IMR-90 (cell line): Measurements from ENCODE around the gene ACTL9. TPM values are rescaled to one million over a fixed set of nuclear protein-coding genes. Genes with fewer than 3 reads are reported as not detected.

Experiments
- ATAC-seq: fragments of 200-7000 bp; cut with Tn5 transposase; 2 replicates; pipeline ENCODE4 v1.9.1; 2020; ENCODE audit warnings: low read depth, mild to moderate bottlenecking, moderate library complexity
- BruUV-seq: library from RNA; stranded (reverse); fragments of 400-500 nt; replicated peaks from 2 replicates; lab custom pipeline; 2021; lab: Mats Ljungman, UMichigan
- CTCF ChIA-PET: fragments of 300-600 bp; formaldehyde crosslinking; extraction: SDS; loops from one replicate; lab custom pipeline; 2021; ENCODE audit warnings: antibody characterized with exemption; lab: Yijun Ruan, JAX
- POLR2A ChIA-PET: fragments of 300-600 bp; sonication (Branson Sonifier 250); formaldehyde crosslinking; loops from one replicate; lab custom pipeline; 2022; ENCODE audit warnings: antibody characterized with exemption; ENCODE audit not compliant: unreplicated experiment; lab: Charles Lee
- DNase-seq: peaks from one replicate; pipeline ENCODE4 v3.0.0; 2013
- H2AFZ ChIP-seq: replicated peaks from 2 replicates; pipeline ENCODE3; 2013; ENCODE audit warnings: low read length, mild to moderate bottlenecking; ENCODE audit not compliant: poor library complexity
- H2AK5ac ChIP-seq: 2 replicates; pipeline ENCODE4 v1.6.1; 2013; ENCODE audit warnings: low read depth, low read length, inconsistent platforms
- H2AK9ac ChIP-seq: replicated peaks from 2 replicates; pipeline ENCODE3; 2013; ENCODE audit warnings: mild to moderate bottlenecking, low read depth, low read length, moderate library complexity; ENCODE audit not compliant: poor library complexity
- H2BK120ac ChIP-seq: 2 replicates; pipeline ENCODE4 v1.6.1; 2013; ENCODE audit warnings: low read depth, low read length, inconsistent platforms
- H2BK15ac ChIP-seq: 3 replicates; pipeline ENCODE4 v1.6.1; 2013; ENCODE audit warnings: low read depth, low read length, inconsistent platforms
- H2BK20ac ChIP-seq: 2 replicates; pipeline ENCODE4 v1.6.1; 2013; ENCODE audit warnings: low read depth, mild to moderate bottlenecking, inconsistent platforms, low read length, moderate library complexity
- H2BK5ac ChIP-seq: 2 replicates; pipeline ENCODE4 v1.6.1; 2013; ENCODE audit warnings: mild to moderate bottlenecking, low read depth, low read length, inconsistent platforms; ENCODE audit not compliant: poor library complexity, severe bottlenecking
- H3K14ac ChIP-seq: replicated peaks from 2 replicates; pipeline ENCODE4 v1.6.1; 2013; ENCODE audit warnings: low read depth, low read length, inconsistent platforms
- H3K18ac ChIP-seq: 2 replicates; pipeline ENCODE4 v1.6.1; 2013; ENCODE audit warnings: low read depth, low read length, control low read depth
- H3K23ac ChIP-seq: 2 replicates; pipeline ENCODE4 v1.6.1; 2013; ENCODE audit warnings: low read depth, low read length, inconsistent platforms
- H3K27ac ChIP-seq: 2 replicates; pipeline ENCODE4 v1.5.1; 2013; ENCODE audit warnings: mild to moderate bottlenecking, control low read depth, low read length; ENCODE audit not compliant: insufficient read depth
- H3K27me3 ChIP-seq: 2 replicates; pipeline ENCODE4 v1.6.1; 2013; ENCODE audit warnings: low read length; ENCODE audit not compliant: control insufficient read depth, insufficient read depth
- H3K36me3 ChIP-seq: 2 replicates; pipeline ENCODE4 v1.6.1; 2013; ENCODE audit warnings: low read length, mixed read lengths; ENCODE audit not compliant: control insufficient read depth, insufficient read depth
- H3K4ac ChIP-seq: 2 replicates; pipeline ENCODE4 v1.6.1; 2013; ENCODE audit warnings: low read depth, low read length, inconsistent platforms
- H3K4me1 ChIP-seq: 2 replicates; pipeline ENCODE4 v1.6.1; 2013; ENCODE audit warnings: low read length, mixed read lengths; ENCODE audit not compliant: control insufficient read depth, insufficient read depth
- H3K4me2 ChIP-seq: 2 replicates; pipeline ENCODE4 v1.6.1; 2013; ENCODE audit warnings: low read depth, mild to moderate bottlenecking, control low read depth, low read length, moderate library complexity
- H3K4me3 ChIP-seq: 2 replicates; pipeline ENCODE4 v1.5.1; 2013; ENCODE audit warnings: low read depth, mild to moderate bottlenecking, control low read depth, low read length, moderate library complexity; ENCODE audit not compliant: insufficient read depth
- H3K56ac ChIP-seq: 2 replicates; pipeline ENCODE4 v1.6.1; 2013; ENCODE audit warnings: low read length, inconsistent platforms; ENCODE audit not compliant: insufficient read depth; ENCODE audit errors: extremely low read depth
- H3K79me1 ChIP-seq, 2 experiments: 2 replicates each; pipeline ENCODE4 v1.6.1; 2013; ENCODE audit warnings: low read length in 2 of 2, inconsistent platforms in 1 of 2, low read depth in 1 of 2
- H3K9ac ChIP-seq: 2 replicates; pipeline ENCODE4 v1.6.1; 2013; ENCODE audit warnings: low read depth, low read length, control low read depth
- H3K9me1 ChIP-seq: 2 replicates; pipeline ENCODE4 v1.6.1; 2013; ENCODE audit warnings: low read length, inconsistent platforms; ENCODE audit not compliant: insufficient read depth
- H3K9me3 ChIP-seq: 2 replicates; pipeline ENCODE4 v1.6.1; 2013; ENCODE audit warnings: low read length; ENCODE audit not compliant: control insufficient read depth, insufficient read depth
- H4K20me1 ChIP-seq: 2 replicates; pipeline ENCODE4 v1.6.1; 2013; ENCODE audit warnings: low read length, inconsistent platforms; ENCODE audit not compliant: insufficient read depth
- H4K5ac ChIP-seq: 2 replicates; pipeline ENCODE4 v1.6.1; 2013; ENCODE audit warnings: mild to moderate bottlenecking, low read depth, low read length, control low read depth
- H4K8ac ChIP-seq, 2 experiments: 2 replicates each; pipeline ENCODE4 v1.6.1; 2013; ENCODE audit warnings: low read depth in 2 of 2, low read length in 2 of 2, control low read depth in 1 of 2, inconsistent platforms in 1 of 2
- H4K91ac ChIP-seq: 2 replicates; pipeline ENCODE4 v1.6.1; 2013; ENCODE audit warnings: low read depth, low read length, inconsistent platforms; ENCODE audit not compliant: insufficient read depth
- BHLHE40 ChIP-seq: fragments of 150-350 bp; IDR thresholded peaks from 2 replicates; pipeline ENCODE4 v1.6.1; 2016; ENCODE audit warnings: mild to moderate bottlenecking, low read depth, low read length
- CEBPB ChIP-seq: IDR thresholded peaks from 2 replicates; pipeline ENCODE4 v1.6.1; 2012; ENCODE audit warnings: low read depth, low read length, improper control_type of control experiment
- CHD1 ChIP-seq: IDR thresholded peaks from 2 replicates; pipeline ENCODE4 v1.6.1; 2012; ENCODE audit warnings: low read depth, low read length, improper control_type of control experiment
- FOS ChIP-seq: fragments of 150-350 bp; IDR thresholded peaks from 2 replicates; pipeline ENCODE4 v1.6.1; 2016; ENCODE audit warnings: low read depth, low read length
- MAFK ChIP-seq: IDR thresholded peaks from 2 replicates; pipeline ENCODE4 v1.6.1; 2012; ENCODE audit warnings: low read depth, low read length, improper control_type of control experiment
- MAZ ChIP-seq: IDR thresholded peaks from 2 replicates; pipeline ENCODE4 v1.6.1; 2012; ENCODE audit warnings: low read depth, mild to moderate bottlenecking, low read length, improper control_type of control experiment, moderate library complexity, borderline replicate concordance
- MXI1 ChIP-seq: IDR thresholded peaks from 2 replicates; pipeline ENCODE4 v1.6.1; 2012; ENCODE audit warnings: low read depth, mild to moderate bottlenecking, low read length, moderate library complexity, borderline replicate concordance
- NFE2L2 ChIP-seq: fragments of 150-350 bp; IDR thresholded peaks from 2 replicates; pipeline ENCODE4 v1.6.1; 2016; ENCODE audit warnings: low read depth, mild to moderate bottlenecking, low read length
- RFX5 ChIP-seq: IDR thresholded peaks from 2 replicates; pipeline ENCODE4 v1.8.0; 2012; ENCODE audit warnings: low read depth, mild to moderate bottlenecking, low read length, moderate library complexity
- SMC3 ChIP-seq: fragments of 150-350 bp; IDR thresholded peaks from 2 replicates; pipeline ENCODE4 v1.6.1; 2016; ENCODE audit warnings: low read depth, mild to moderate bottlenecking, antibody characterized with exemption, low read length, moderate library complexity
- WGBS, 2 experiments: methylation state at CpG; one replicate each; pipeline versions ENCODE4 v1.1.5 to v1.1.7; 2013; ENCODE audit warnings: missing lambda C conversion rate in 2 of 2; ENCODE audit not compliant: insufficient read length in 1 of 2; ENCODE audit errors: extremely low coverage in 2 of 2; 5-methylcytosine and 5-hydroxymethylcytosine counted together
- dilution Hi-C: fragments of 300-500 bp; cut with HindIII; formaldehyde crosslinking; loops from one replicate; pipeline ENCODE4 v1.14.3; 2018; ENCODE audit warnings: low sequenced_read_pairs; ENCODE audit not compliant: unreplicated experiment
- in situ Hi-C: fragments of 300-500 bp; cut with MboI; formaldehyde crosslinking; loops from 3 replicates; pipeline ENCODE4 v1.14.3; 2019; ENCODE audit warnings: low sequenced_read_pairs, inconsistent platforms, mixed read lengths
- intact Hi-C: fragments of 100-400 bp; cut with micrococcal nuclease; formaldehyde crosslinking; loops from 2 replicates; pipeline ENCODE4 v1.10.0; 2022
- polyA plus RNA-seq, 3 experiments: library from polyadenylated mRNA; depleted of rRNA; stranded (reverse); fragments of >200 nt; gene quantifications; 2 replicates each; pipeline ENCODE4 v1.2.3, GENCODE V29; 2012; ENCODE audit warnings: low replicate concordance in 1 of 3
- total RNA-seq: library from RNA; depleted of rRNA; stranded (reverse); fragments of >200 nt; gene quantifications from 2 replicates; pipeline ENCODE4 v1.2.3, GENCODE V29; 2012
- TF ChIP-seq, protein P1 (sequence below): conservative IDR thresholded peaks from 2 replicates; pipeline ENCODE4 v1.5.1; 2012; ENCODE audit warnings: mild to moderate bottlenecking, low read depth, low read length, improper control_type of control experiment
- TF ChIP-seq, protein P2 (sequence below): fragments of 150-350 bp; IDR thresholded peaks from 2 replicates; pipeline ENCODE4 v1.6.1; 2016; ENCODE audit warnings: low read depth, mild to moderate bottlenecking, low read length, moderate library complexity, borderline replicate concordance

Gene ACTL9
- total and polyA plus RNA-seq, 2 of the 4 experiments (the other 2 are of a cell fraction) = not detected

GRCh38 chr19:8684001-8684902 lies 14.3 kb downstream of the ACTL9 start (continued):
- TF ChIP-seq BHLHE40 = no peak

GRCh38 chr19:8682931-8683330 lies 15.7 kb downstream of the ACTL9 start:
- H3K4me2 ChIP-seq = no peak overlapping the region
- no peaks in the 10 kb centered on the region for H3K36me3 ChIP-seq
- H2AFZ ChIP-seq = no peak overlapping the region
- DNase-seq (no peak), ATAC-seq (no peak)
- H3K9ac ChIP-seq = no peak overlapping the region
- CTCF ChIA-PET = no interaction called here
- BruUV-seq = no TSS peak
- H4K8ac ChIP-seq = no peak overlapping the region
- no peaks in the 10 kb centered on the region for H3K27me3 ChIP-seq
- no peaks in the 10 kb centered on the region for H3K79me1 ChIP-seq
- H4K5ac ChIP-seq = no peak overlapping the region
- H2BK5ac ChIP-seq = no peak overlapping the region
- no peak overlapping the region for H2AK9ac ChIP-seq
- no peak overlapping the region for H4K91ac ChIP-seq
- no peaks in the 10 kb centered on the region for H4K20me1 ChIP-seq
- intact Hi-C loops = no loop called here
- WGBS, 2 experiments = 11% methylated on average over 1 of the region's 1 CpG; no CpG with 5 or more reads in 1 of the 2 experiments
- H3K23ac ChIP-seq = no peak overlapping the region
- peaks cover 20% of the 10 kb centered on the region for H3K9me3 ChIP-seq
- in situ Hi-C loops = no loop called here
- H3K9me1 ChIP-seq = no peaks in the 10 kb centered on the region
- no peak overlapping the region for H2BK120ac ChIP-seq
- no peak overlapping the region for H2BK20ac ChIP-seq
- H3K27ac ChIP-seq = no peak overlapping the region
- no peak overlapping the region for H3K18ac ChIP-seq
- no peak overlapping the region for H3K4ac ChIP-seq
- POLR2A ChIA-PET = no interaction called here
- H3K4me3 ChIP-seq = no peak overlapping the region
- H2BK15ac ChIP-seq = no peak overlapping the region
- H3K56ac ChIP-seq = no peak overlapping the region
- no peaks in the 10 kb centered on the region for H3K4me1 ChIP-seq
- TF ChIP-seq FOS = no peak
- TF ChIP-seq SMC3 = no peak
- no peak for TF ChIP-seq CHD1
- TF ChIP-seq MAZ = no peak
- TF ChIP-seq MXI1 = no peak
- TF ChIP-seq, protein P1, sequence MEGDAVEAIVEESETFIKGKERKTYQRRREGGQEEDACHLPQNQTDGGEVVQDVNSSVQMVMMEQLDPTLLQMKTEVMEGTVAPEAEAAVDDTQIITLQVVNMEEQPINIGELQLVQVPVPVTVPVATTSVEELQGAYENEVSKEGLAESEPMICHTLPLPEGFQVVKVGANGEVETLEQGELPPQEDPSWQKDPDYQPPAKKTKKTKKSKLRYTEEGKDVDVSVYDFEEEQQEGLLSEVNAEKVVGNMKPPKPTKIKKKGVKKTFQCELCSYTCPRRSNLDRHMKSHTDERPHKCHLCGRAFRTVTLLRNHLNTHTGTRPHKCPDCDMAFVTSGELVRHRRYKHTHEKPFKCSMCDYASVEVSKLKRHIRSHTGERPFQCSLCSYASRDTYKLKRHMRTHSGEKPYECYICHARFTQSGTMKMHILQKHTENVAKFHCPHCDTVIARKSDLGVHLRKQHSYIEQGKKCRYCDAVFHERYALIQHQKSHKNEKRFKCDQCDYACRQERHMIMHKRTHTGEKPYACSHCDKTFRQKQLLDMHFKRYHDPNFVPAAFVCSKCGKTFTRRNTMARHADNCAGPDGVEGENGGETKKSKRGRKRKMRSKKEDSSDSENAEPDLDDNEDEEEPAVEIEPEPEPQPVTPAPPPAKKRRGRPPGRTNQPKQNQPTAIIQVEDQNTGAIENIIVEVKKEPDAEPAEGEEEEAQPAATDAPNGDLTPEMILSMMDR = no peak
- TF ChIP-seq, protein P2, sequence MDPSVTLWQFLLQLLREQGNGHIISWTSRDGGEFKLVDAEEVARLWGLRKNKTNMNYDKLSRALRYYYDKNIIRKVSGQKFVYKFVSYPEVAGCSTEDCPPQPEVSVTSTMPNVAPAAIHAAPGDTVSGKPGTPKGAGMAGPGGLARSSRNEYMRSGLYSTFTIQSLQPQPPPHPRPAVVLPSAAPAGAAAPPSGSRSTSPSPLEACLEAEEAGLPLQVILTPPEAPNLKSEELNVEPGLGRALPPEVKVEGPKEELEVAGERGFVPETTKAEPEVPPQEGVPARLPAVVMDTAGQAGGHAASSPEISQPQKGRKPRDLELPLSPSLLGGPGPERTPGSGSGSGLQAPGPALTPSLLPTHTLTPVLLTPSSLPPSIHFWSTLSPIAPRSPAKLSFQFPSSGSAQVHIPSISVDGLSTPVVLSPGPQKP = no peak
- TF ChIP-seq MAFK = no peak
- TF ChIP-seq NFE2L2 = no peak
- TF ChIP-seq CEBPB = no peak
- no peak for TF ChIP-seq BHLHE40
- TF ChIP-seq RFX5 = no peak
- dilution Hi-C loops = no loop called here
- H2AK5ac ChIP-seq = no peak overlapping the region
- no peak overlapping the region for H3K14ac ChIP-seq
